Endothelial cell of umbilical vein (primary cell): Measurements from ENCODE around the gene FBXO10. TPM values are rescaled to one million over a fixed set of nuclear protein-coding genes. Genes with fewer than 3 reads are reported as not detected.

Source experiments
- BruUV-seq: library from RNA; stranded (reverse); fragments of 400-500 nt; replicated peaks from 2 replicates; lab custom pipeline; 2021; lab: Mats Ljungman, UMichigan
- CTCF ChIA-PET: fragments of 300-600, 350-600 bp; sonication (Branson Sonifier 250); formaldehyde crosslinking; loops from one replicate; lab custom pipeline; 2021; ENCODE audit warnings: antibody characterized with exemption, inconsistent platforms; lab: Charles Lee
- POLR2A ChIA-PET: fragments of 300-600, 350-600 bp; sonication (Branson Sonifier 250); formaldehyde crosslinking; loops from one replicate; lab custom pipeline; 2021; ENCODE audit warnings: antibody characterized with exemption, inconsistent platforms; lab: Charles Lee
- DNase-seq: peaks from one replicate; pipeline ENCODE4 v3.0.0-alpha.2; 2011; ENCODE audit warnings: low read depth, low spot score
- FAIRE-seq: peaks from 2 replicates; lab custom pipeline; 2011; peaks lifted over from hg19 to GRCh38; lab: Jason Lieb, UNC
- H2AFZ ChIP-seq: 2 replicates; pipeline ENCODE4 v1.6.0; 2012; ENCODE audit warnings: low read depth, low read length, control low read depth, inconsistent platforms
- H3K27ac ChIP-seq: 2 replicates; pipeline ENCODE4 v1.5.1; 2011; ENCODE audit warnings: low read depth, mild to moderate bottlenecking, control low read depth, low read length, moderate library complexity; ENCODE audit not compliant: insufficient read depth
- H3K27me3 ChIP-seq, 2 experiments: 2 replicates each; pipeline versions ENCODE4 v1.6.0 to v1.6.1; 2011; ENCODE audit warnings: low read length in 2 of 2, mixed read lengths in 1 of 2; ENCODE audit not compliant: control insufficient read depth in 2 of 2, insufficient read depth in 2 of 2
- H3K36me3 ChIP-seq, 2 experiments: 2 replicates in 1 of 2; 3 replicates in 1 of 2; pipeline ENCODE4 v1.5.1; 2011; ENCODE audit warnings: low read length in 2 of 2, mild to moderate bottlenecking in 1 of 2, moderate library complexity in 1 of 2; ENCODE audit not compliant: control insufficient read depth in 2 of 2, insufficient read depth in 2 of 2; ENCODE audit errors: extremely low read depth in 1 of 2
- H3K4me1 ChIP-seq: 3 replicates; pipeline ENCODE4 v1.5.1; 2011; ENCODE audit warnings: mild to moderate bottlenecking, low read length; ENCODE audit not compliant: control insufficient read depth, insufficient read depth; ENCODE audit errors: extremely low read depth
- H3K4me2 ChIP-seq: 2 replicates; pipeline ENCODE4 v1.6.1; 2011; ENCODE audit warnings: low read length, control low read depth, mixed read lengths; ENCODE audit not compliant: insufficient read depth
- H3K4me3 ChIP-seq, 3 experiments: fragments of 200-600 bp in 1 of 3; sonication (generic), shearing (Covaris generic) in 1 of 3; replicated peaks in 1 of 3; 2 replicates each; pipeline ENCODE4 v1.5.1; 2011 to 2016; ENCODE audit warnings: control low read depth in 3 of 3, low read length in 3 of 3, mild to moderate bottlenecking in 2 of 3, inconsistent platforms in 1 of 3, low read depth in 1 of 3, moderate library complexity in 1 of 3; ENCODE audit not compliant: insufficient read depth in 1 of 3
- H3K79me2 ChIP-seq: 2 replicates; pipeline ENCODE4 v1.6.0; 2012; ENCODE audit warnings: low read length, inconsistent platforms; ENCODE audit not compliant: control insufficient read depth, insufficient read depth
- H3K9ac ChIP-seq: replicated peaks from 2 replicates; pipeline ENCODE3; 2011; ENCODE audit warnings: low read length, control low read depth; ENCODE audit not compliant: insufficient read depth; ENCODE audit errors: extremely low read depth
- H3K9me1 ChIP-seq: replicated peaks from 3 replicates; pipeline ENCODE4 v1.6.0; 2011; ENCODE audit warnings: mild to moderate bottlenecking, low read length; ENCODE audit not compliant: control insufficient read depth, insufficient read depth; ENCODE audit errors: extremely low read depth
- H3K9me3 ChIP-seq: replicated peaks from 2 replicates; pipeline ENCODE4 v1.5.1; 2012; ENCODE audit warnings: low read length, inconsistent platforms; ENCODE audit not compliant: control insufficient read depth, insufficient read depth
- H4K20me1 ChIP-seq: replicated peaks from 2 replicates; pipeline ENCODE3; 2011; ENCODE audit warnings: mild to moderate bottlenecking, low read length; ENCODE audit not compliant: control insufficient read depth, insufficient read depth; ENCODE audit errors: extremely low read depth
- EZH2 ChIP-seq: IDR thresholded peaks from 2 replicates; pipeline ENCODE4 v1.6.1; 2012; ENCODE audit warnings: borderline replicate concordance, low read depth, mild to moderate bottlenecking, moderate library complexity, low read length, inconsistent platforms; ENCODE audit not compliant: severe bottlenecking
- FOS ChIP-seq: IDR thresholded peaks from 2 replicates; pipeline ENCODE4 v1.6.1; 2011; ENCODE audit warnings: mild to moderate bottlenecking, low read length, moderate library complexity, borderline replicate concordance; ENCODE audit not compliant: insufficient read depth
- GATA2 ChIP-seq: IDR thresholded peaks from 2 replicates; pipeline ENCODE4 v1.7.0; 2011; ENCODE audit warnings: low read depth, mild to moderate bottlenecking, moderate library complexity, mixed read lengths, low read length; ENCODE audit not compliant: insufficient read length, insufficient read depth
- JUN ChIP-seq: IDR thresholded peaks from 2 replicates; pipeline ENCODE4 v1.6.1; 2011; ENCODE audit warnings: borderline replicate concordance, low read depth; ENCODE audit not compliant: insufficient read length, insufficient read depth
- MYC ChIP-seq: IDR thresholded peaks from one replicate; pipeline ENCODE4 v1.6.1; 2011; ENCODE audit warnings: mild to moderate bottlenecking, low read depth, low read length
- POLR2A ChIP-seq: IDR thresholded peaks from 2 replicates; pipeline ENCODE4 v1.6.1; 2012; ENCODE audit warnings: low read depth, mild to moderate bottlenecking, control low read depth, low read length
- POLR2AphosphoS5 ChIP-seq: IDR thresholded peaks from 2 replicates; pipeline ENCODE4 v1.6.1; 2012; ENCODE audit warnings: low read depth, mild to moderate bottlenecking, control low read depth, low read length, moderate library complexity; ENCODE audit not compliant: insufficient read depth
- dilution Hi-C: fragments of 300-500 bp; cut with MboI; formaldehyde crosslinking; loops from one replicate; pipeline ENCODE4 v1.15.0; 2019; ENCODE audit warnings: low sequenced_read_pairs; ENCODE audit not compliant: extremely low pct_ligation_motif_present
- intact Hi-C: fragments of 100-400 bp; cut with micrococcal nuclease; formaldehyde crosslinking; loops from one replicate; pipeline ENCODE4 v1.10.0; 2022
- polyA plus RNA-seq, 4 experiments: library from polyadenylated mRNA; depleted of rRNA in 3 of 4; stranded (reverse) in 3 of 4; unstranded in 1 of 4; fragments of >200 nt; gene quantifications; 2 replicates each; pipeline versions ENCODE4 v1.2.1 to v1.2.3, GENCODE V29; 2011 to 2012; ENCODE audit warnings: missing spikeins in 1 of 4
- total RNA-seq: library from RNA; stranded (reverse); gene quantifications from 2 replicates; pipeline ENCODE4 v1.2.3, GENCODE V29; 2021
- TF ChIP-seq, protein P1 (sequence below), 2 donors: IDR thresholded peaks; 1 replicate in 1 of 2; 2 replicates in 1 of 2; pipeline ENCODE4 v1.5.1; 2011; ENCODE audit warnings: low read length in 2 of 2, mild to moderate bottlenecking in 2 of 2, moderate library complexity in 2 of 2, control low read depth in 1 of 2, inconsistent platforms in 1 of 2, low read depth in 1 of 2; ENCODE audit not compliant: insufficient read depth in 1 of 2; ENCODE audit errors: extremely low read depth in 1 of 2
- TF ChIP-seq, protein P2 (sequence below): IDR thresholded peaks from 2 replicates; pipeline ENCODE4 v1.6.1; 2011; ENCODE audit not compliant: insufficient read depth, insufficient read length

The FBXO10 gene
- total and polyA plus RNA-seq, 2 donors (not counting 3 experiments of a cell fraction or from before 2014, with no cell fraction given) = 11.8 to 14.4 TPM

DNA sequence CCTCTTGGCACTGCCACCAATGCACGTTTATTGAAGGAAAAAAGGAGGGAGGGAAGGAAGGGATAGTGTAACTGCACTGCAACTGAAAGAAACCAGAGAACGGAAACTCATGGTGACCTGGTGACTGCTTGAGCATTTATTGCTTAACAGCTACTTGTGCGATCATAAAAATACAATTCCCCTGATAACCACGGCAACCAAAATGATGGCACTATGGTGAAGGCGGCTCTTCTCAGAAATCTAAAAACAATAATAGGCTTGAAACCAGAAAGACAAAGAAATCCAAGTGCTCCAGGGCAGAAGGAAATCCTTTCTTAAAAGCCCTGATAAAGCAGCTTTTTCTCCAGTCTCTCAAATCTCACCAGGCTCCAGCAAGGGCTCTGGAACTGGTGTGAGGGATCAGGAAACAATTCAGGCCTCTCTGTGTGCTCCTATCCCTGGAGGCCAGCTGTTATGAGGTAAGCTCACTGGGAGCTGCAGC lies 1.9 kb downstream of the FBXO10 start:
- no peak overlapping the region for H3K9ac ChIP-seq

DNA sequence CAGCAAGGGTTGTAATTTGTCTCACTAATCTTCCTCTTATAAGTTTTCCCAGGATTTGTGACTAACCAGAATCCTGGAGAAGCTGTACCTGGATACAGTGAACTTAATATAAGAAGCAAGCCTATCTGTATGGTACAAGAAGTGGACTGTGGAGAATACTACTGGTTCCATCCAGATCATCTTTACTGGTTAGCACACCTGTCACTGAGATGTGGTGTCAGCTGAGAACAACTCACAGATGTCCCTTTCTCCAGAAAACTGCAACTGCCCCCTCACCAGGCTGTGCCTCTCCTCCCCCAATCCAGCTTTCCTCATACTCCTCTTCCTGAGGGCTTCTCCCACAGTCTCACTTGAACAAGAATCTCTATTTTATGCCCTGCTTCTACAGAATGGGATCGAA lies 4.9 kb downstream of the FBXO10 start:
- no peak for TF ChIP-seq JUN
- TF ChIP-seq EZH2 = no peak
- TF ChIP-seq, protein P1, sequence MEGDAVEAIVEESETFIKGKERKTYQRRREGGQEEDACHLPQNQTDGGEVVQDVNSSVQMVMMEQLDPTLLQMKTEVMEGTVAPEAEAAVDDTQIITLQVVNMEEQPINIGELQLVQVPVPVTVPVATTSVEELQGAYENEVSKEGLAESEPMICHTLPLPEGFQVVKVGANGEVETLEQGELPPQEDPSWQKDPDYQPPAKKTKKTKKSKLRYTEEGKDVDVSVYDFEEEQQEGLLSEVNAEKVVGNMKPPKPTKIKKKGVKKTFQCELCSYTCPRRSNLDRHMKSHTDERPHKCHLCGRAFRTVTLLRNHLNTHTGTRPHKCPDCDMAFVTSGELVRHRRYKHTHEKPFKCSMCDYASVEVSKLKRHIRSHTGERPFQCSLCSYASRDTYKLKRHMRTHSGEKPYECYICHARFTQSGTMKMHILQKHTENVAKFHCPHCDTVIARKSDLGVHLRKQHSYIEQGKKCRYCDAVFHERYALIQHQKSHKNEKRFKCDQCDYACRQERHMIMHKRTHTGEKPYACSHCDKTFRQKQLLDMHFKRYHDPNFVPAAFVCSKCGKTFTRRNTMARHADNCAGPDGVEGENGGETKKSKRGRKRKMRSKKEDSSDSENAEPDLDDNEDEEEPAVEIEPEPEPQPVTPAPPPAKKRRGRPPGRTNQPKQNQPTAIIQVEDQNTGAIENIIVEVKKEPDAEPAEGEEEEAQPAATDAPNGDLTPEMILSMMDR (IDR thresholded peaks at IDR 0.05; ENCODE audit: extremely low read depth in 1 of 2, insufficient read depth in 1 of 2, low read depth in 1 of 2, low read length in 2 of 2) = no peak
- TF ChIP-seq MYC = no peak
- no peak for TF ChIP-seq POLR2A
- TF ChIP-seq POLR2AphosphoS5 = no peak
- TF ChIP-seq FOS = no peak
- TF ChIP-seq GATA2 = no peak
- TF ChIP-seq, protein P2, sequence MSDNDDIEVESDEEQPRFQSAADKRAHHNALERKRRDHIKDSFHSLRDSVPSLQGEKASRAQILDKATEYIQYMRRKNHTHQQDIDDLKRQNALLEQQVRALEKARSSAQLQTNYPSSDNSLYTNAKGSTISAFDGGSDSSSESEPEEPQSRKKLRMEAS = no peak
- Histone ChIP-seq H3K36me3 (peaks cover 0 to 2% of the 10 kb centered on the region in 2 experiments), H2AFZ (no peak overlapping the region), H3K4me2 (no peak overlapping the region), H3K4me3 (no peak overlapping the region), H3K27ac (no peak overlapping the region), H3K4me1 (peaks cover 16% of the 10 kb centered on the region), H3K9me1 (no peaks in the 10 kb centered on the region), H3K27me3 (no peaks in the 10 kb centered on the region), H3K9ac (no peak overlapping the region), H3K79me2 (peaks cover 7% of the 10 kb centered on the region), H3K9me3 (no peaks in the 10 kb centered on the region), H4K20me1 (peaks cover 2% of the 10 kb centered on the region)
- FAIRE-seq (no peak), DNase-seq (no peak)
- intact Hi-C loops = no loop called here
- ChIA-PET POLR2A (no interaction called here), CTCF (no interaction called here)
- dilution Hi-C loops = no loop called here
- no TSS peak for BruUV-seq

More for the DNA sequence above, 1.9 kb downstream of the FBXO10 start:
- no peak overlapping the region for H3K4me3 ChIP-seq
- DNase-seq (peak; percentile 51), FAIRE-seq (no peak)
- peak overlapping the region; percentile 35 for H3K4me2 ChIP-seq
- ChIA-PET CTCF (interaction anchor here (0.9 to 3.9 kb wide), 4 partner anchors 9 to 19 kb away, joined by 3 to 17 read pairs (median 6); partner anchors contain the start of gene TOMM5), POLR2A (interaction anchor here (0.6 kb wide), 1 partner anchor 35 kb away, joined by 3 read pairs; no protein-coding TSS in a partner anchor)
- no peaks in the 10 kb centered on the region for H3K27me3 ChIP-seq
- no peak overlapping the region for H3K27ac ChIP-seq
- no peaks in the 10 kb centered on the region for H3K9me3 ChIP-seq
- peaks cover 2% of the 10 kb centered on the region for H4K20me1 ChIP-seq
- dilution Hi-C loops (no loop called here), intact Hi-C loops (loop anchor here (2.0 kb wide), 1 partner anchor 91 kb away; no protein-coding TSS in a partner anchor)
- BruUV-seq = no TSS peak
- no peak for TF ChIP-seq EZH2
- no peak for TF ChIP-seq MYC
- TF ChIP-seq POLR2A = no peak
- no peak for TF ChIP-seq FOS
- TF ChIP-seq, protein P2 = no peak
- no peak for TF ChIP-seq POLR2AphosphoS5
- no peak for TF ChIP-seq JUN
- TF ChIP-seq GATA2 = no peak
- H3K36me3 ChIP-seq = peaks cover 0 to 2% of the 10 kb centered on the region in 2 experiments
- no peaks in the 10 kb centered on the region for H3K9me1 ChIP-seq
- H3K79me2 ChIP-seq = peaks cover 5% of the 10 kb centered on the region
- H2AFZ ChIP-seq = no peak overlapping the region
- peaks cover 21% of the 10 kb centered on the region for H3K4me1 ChIP-seq
